Liver (tissue), 9 donors: ENCODE data around the gene ZNF865. TPM values are rescaled to one million over a fixed set of nuclear protein-coding genes. Genes with fewer than 3 reads are reported as not detected.

Experiments
- DNase-seq: peaks from one replicate; pipeline ENCODE4 v3.0.0-alpha.2; 2017; ENCODE audit warnings: low spot score
- H3K27ac ChIP-seq, 2 donors: one replicate each; pipeline ENCODE4 v1.7.0; 2013; ENCODE audit warnings: inconsistent platforms in 2 of 2, low read length in 2 of 2, control low read depth in 1 of 2, low read depth in 1 of 2, mild to moderate bottlenecking in 1 of 2
- H3K27me3 ChIP-seq, 4 donors: one replicate each; pipeline versions ENCODE4 v1.6.1 to v1.7.0; 2013; ENCODE audit warnings: low read length in 3 of 4, inconsistent platforms in 1 of 4, mild to moderate bottlenecking in 1 of 4, moderate library complexity in 1 of 4; ENCODE audit not compliant: control insufficient read depth in 4 of 4, insufficient read depth in 4 of 4
- H3K36me3 ChIP-seq, 4 donors: one replicate each; pipeline versions ENCODE4 v1.6.1 to v1.7.0; 2013; ENCODE audit warnings: low read length in 3 of 4, mild to moderate bottlenecking in 3 of 4, low read depth in 1 of 4, moderate library complexity in 1 of 4; ENCODE audit not compliant: control insufficient read depth in 4 of 4, insufficient read depth in 3 of 4
- H3K4me1 ChIP-seq, 4 donors: one replicate each; pipeline versions ENCODE4 v1.6.1 to v1.7.0; 2013; ENCODE audit warnings: low read length in 3 of 4, mild to moderate bottlenecking in 3 of 4, moderate library complexity in 1 of 4; ENCODE audit not compliant: control insufficient read depth in 4 of 4, insufficient read depth in 4 of 4
- H3K4me3 ChIP-seq, 3 donors: one replicate each; pipeline versions ENCODE4 v1.6.1 to v1.7.0; 2013; ENCODE audit warnings: low read length in 3 of 3, control low read depth in 1 of 3, low read depth in 1 of 3, mild to moderate bottlenecking in 1 of 3
- H3K9ac ChIP-seq, 2 donors: one replicate each; pipeline ENCODE4 v1.7.0; 2013; ENCODE audit warnings: low read length in 2 of 2, mild to moderate bottlenecking in 2 of 2, moderate library complexity in 2 of 2, control low read depth in 1 of 2, low read depth in 1 of 2
- H3K9me3 ChIP-seq, 4 donors: one replicate each; pipeline versions ENCODE4 v1.6.1 to v1.7.0; 2013; ENCODE audit warnings: low read length in 3 of 4; ENCODE audit not compliant: control insufficient read depth in 4 of 4
- ATF3 ChIP-seq: IDR thresholded peaks from 2 replicates; pipeline ENCODE4 v1.6.1; 2016; ENCODE audit warnings: antibody characterized with exemption
- CTCF ChIP-seq: fragments of 150-350 bp; IDR thresholded peaks from 2 replicates; pipeline ENCODE4 v1.5.1; 2017; ENCODE audit warnings: improper control_type of control experiment, low read depth, low read length; ENCODE audit not compliant: missing input control
- FOXA1 ChIP-seq: IDR thresholded peaks from 2 replicates; pipeline ENCODE4 v1.6.1; 2016; ENCODE audit warnings: antibody characterized with exemption
- GABPA ChIP-seq, 2 donors: IDR thresholded peaks in 1 of 2; conservative IDR thresholded peaks in 1 of 2; 2 replicates each; pipeline ENCODE4 v1.6.1; 2016; ENCODE audit warnings: antibody characterized with exemption in 2 of 2, mild to moderate bottlenecking in 1 of 2, moderate library complexity in 1 of 2
- HNF4A ChIP-seq, 2 donors: conservative IDR thresholded peaks; 2 replicates each; pipeline ENCODE4 v1.6.1; 2016; ENCODE audit warnings: antibody characterized with exemption in 2 of 2, mild to moderate bottlenecking in 2 of 2
- JUND ChIP-seq, 2 donors: IDR thresholded peaks; 2 replicates each; pipeline ENCODE4 v1.6.1; 2016; ENCODE audit warnings: antibody characterized with exemption in 2 of 2
- NR2F2 ChIP-seq: IDR thresholded peaks from 2 replicates; pipeline ENCODE4 v1.6.1; 2016; ENCODE audit warnings: antibody characterized with exemption
- RAD21 ChIP-seq, 2 donors: IDR thresholded peaks; 2 replicates each; pipeline ENCODE4 v1.6.1; 2016; ENCODE audit warnings: antibody characterized with exemption in 2 of 2, mild to moderate bottlenecking in 2 of 2
- RXRA ChIP-seq, 2 donors: IDR thresholded peaks; 2 replicates each; pipeline ENCODE4 v1.6.1; 2017 to 2018; ENCODE audit warnings: antibody characterized with exemption in 2 of 2, mild to moderate bottlenecking in 1 of 2
- SP1 ChIP-seq: IDR thresholded peaks from 2 replicates; pipeline ENCODE4 v1.6.1; 2018; ENCODE audit warnings: antibody characterized with exemption, mild to moderate bottlenecking
- TAF1 ChIP-seq: conservative IDR thresholded peaks from 2 replicates; pipeline ENCODE4 v1.6.1; 2016; ENCODE audit warnings: antibody characterized with exemption, mild to moderate bottlenecking
- YY1 ChIP-seq: IDR thresholded peaks from 2 replicates; pipeline ENCODE4 v1.6.1; 2016; ENCODE audit warnings: antibody characterized with exemption, mild to moderate bottlenecking
- ZBTB33 ChIP-seq: IDR thresholded peaks from 2 replicates; pipeline ENCODE4 v1.6.1; 2016; ENCODE audit warnings: antibody characterized with exemption
- WGBS: extraction: QIAGEN DNeasy Blood & Tissue Kit; methylation state at CpG from one replicate; pipeline ENCODE4 v1.1.7; 2013; 5-methylcytosine and 5-hydroxymethylcytosine counted together
- polyA plus RNA-seq, 2 donors: library from polyadenylated mRNA; stranded (reverse) in 1 of 2; unstranded in 1 of 2; fragments of 200-250 nt in 1 of 2; fragments of >200 nt in 1 of 2; fragmentation: Nextera tagmentation in 1 of 2; extraction: Ambion mirVana in 1 of 2; gene quantifications; one replicate each; pipeline versions ENCODE4 v1.2.1 to v1.2.3, GENCODE V29; 2013 to 2015
- total RNA-seq, 2 donors: library from RNA; depleted of rRNA; stranded (reverse); fragments of >200 nt; gene quantifications; one replicate each; pipeline ENCODE4 v1.2.3, GENCODE V29; 2014
- donor health status: healthy.
- donor health status: healthy.
- donor health status: healthy.
- donor health status: healthy.
- donor health status: healthy.

The ZNF865 gene
- total and polyA plus RNA-seq, 4 donors = 0.38 to 3.1 (median 1.6) TPM

GRCh38 chr19:55614711-55615542 lies 9.5 kb downstream of the ZNF865 start:
- H3K27me3 ChIP-seq = no peaks in the 10 kb centered on the region
- H3K9ac ChIP-seq = no peak overlapping the region
- H3K27ac ChIP-seq = no peak overlapping the region
- WGBS = 97% methylated on average over 98 of the region's 98 CpGs
- H3K9me3 ChIP-seq = no peaks in the 10 kb centered on the region
- H3K4me1 ChIP-seq = no peaks in the 10 kb centered on the region
- no peak for DNase-seq
- peaks cover 0 to 21% (median 11%) of the 10 kb centered on the region in 4 donors for H3K36me3 ChIP-seq
- H3K4me3 ChIP-seq = no peak overlapping the region
- no peak for TF ChIP-seq HNF4A (conservative IDR thresholded peaks at IDR 0.05)
- no peak for TF ChIP-seq ZBTB33
- no peak for TF ChIP-seq NR2F2
- no peak for TF ChIP-seq FOXA1
- TF ChIP-seq CTCF = no peak

- H3K4me3 ChIP-seq = no peak overlapping the region
- no peak for DNase-seq
- H3K27me3 ChIP-seq = no peaks in the 10 kb centered on the region
- 97% methylated on average over 88 of the region's 88 CpGs for WGBS
- H3K9ac ChIP-seq = no peak overlapping the region
- no peaks in the 10 kb centered on the region for H3K4me1 ChIP-seq
- H3K36me3 ChIP-seq = peaks cover 0 to 20% (median 11%) of the 10 kb centered on the region in 4 donors
- no peaks in the 10 kb centered on the region for H3K9me3 ChIP-seq
- TF ChIP-seq RXRA (IDR thresholded peaks at IDR 0.05) (no peak), ZBTB33 (no peak), TAF1 (no peak)
- H3K27ac ChIP-seq = no peak overlapping the region
Measured at GRCh38 chr19:55615543-55616394, 10.3 kb downstream of the ZNF865 start.

- WGBS = 99% methylated on average over 38 of the region's 38 CpGs
- Histone ChIP-seq H3K36me3 (peaks cover 0 to 20% (median 13%) of the 10 kb centered on the region in 4 donors), H3K27me3 (no peaks in the 10 kb centered on the region), H3K27ac (no peak overlapping the region), H3K9ac (no peak overlapping the region), H3K4me3 (no peak overlapping the region), H3K4me1 (no peaks in the 10 kb centered on the region), H3K9me3 (no peaks in the 10 kb centered on the region)
- no peak for DNase-seq
- TF ChIP-seq HNF4A (conservative IDR thresholded peaks at IDR 0.05) = no peak
- TF ChIP-seq YY1 = no peak
- TF ChIP-seq GABPA (IDR thresholded peaks at IDR 0.05 in 1 of 2, conservative IDR thresholded peaks at IDR 0.05 in 1 of 2) = no peak
- TF ChIP-seq JUND (IDR thresholded peaks at IDR 0.05) = no peak
- TF ChIP-seq ZBTB33 = no peak
- no peak for TF ChIP-seq SP1
- no peak for TF ChIP-seq FOXA1
- no peak for TF ChIP-seq ATF3
- TF ChIP-seq RAD21 (IDR thresholded peaks at IDR 0.05) = no peak
Measured at GRCh38 chr19:55616395-55616875, 11.0 kb downstream of the ZNF865 start.
